GM18907 (cell line): ENCODE data around the gene DNAJC16.
"Not testable (repeated sequence)": the region's sequence is repeated elsewhere in the genome, so short reads cannot be mapped to it uniquely, and the experiment has no call there.

Experiments used
- ATAC-seq: cut with Tn5 transposase; IDR thresholded peaks from one replicate; pipeline ENCODE4 v1.9.1; 2021; ENCODE audit warnings: mild to moderate bottlenecking, moderate library complexity; ENCODE audit not compliant: unreplicated experiment

The DNAJC16 gene

DNA sequence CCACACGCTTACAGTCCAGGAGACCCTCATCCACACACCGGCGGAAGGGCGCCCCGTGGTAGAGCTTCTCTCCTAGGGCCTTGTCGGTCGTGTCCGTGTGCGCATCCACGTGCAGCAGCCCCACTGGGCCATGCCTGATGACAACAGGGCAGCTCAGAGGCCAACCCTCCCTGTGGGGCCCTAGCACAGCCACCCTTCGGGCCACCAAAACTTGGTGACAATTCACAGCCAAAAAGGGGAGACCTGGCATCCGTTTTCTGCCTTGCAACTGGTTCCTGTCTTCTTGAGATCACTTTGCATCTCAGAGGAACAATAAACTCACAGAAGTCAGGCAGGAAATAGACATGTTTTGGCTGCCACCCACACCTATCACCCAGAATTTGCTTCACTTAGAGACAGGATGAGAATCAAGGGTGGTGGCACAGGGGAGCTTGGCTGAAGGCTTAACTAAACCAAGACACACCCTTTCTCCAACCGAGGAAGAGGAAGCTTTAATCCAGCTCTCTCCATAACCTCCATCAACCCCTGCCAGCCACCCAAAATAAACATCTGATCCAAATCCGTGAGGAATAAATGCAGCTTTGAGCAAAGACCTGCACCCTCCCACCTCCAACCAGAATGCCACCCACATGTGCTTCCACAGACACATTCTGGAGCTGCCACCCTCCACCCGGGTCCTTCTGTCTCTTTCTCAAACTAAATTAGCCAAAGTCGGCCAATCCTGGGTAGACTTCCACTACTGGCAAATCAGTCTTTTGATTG lies 52.5 kb downstream of the DNAJC16 start:
- peak; percentile 60 for ATAC-seq

DNA sequence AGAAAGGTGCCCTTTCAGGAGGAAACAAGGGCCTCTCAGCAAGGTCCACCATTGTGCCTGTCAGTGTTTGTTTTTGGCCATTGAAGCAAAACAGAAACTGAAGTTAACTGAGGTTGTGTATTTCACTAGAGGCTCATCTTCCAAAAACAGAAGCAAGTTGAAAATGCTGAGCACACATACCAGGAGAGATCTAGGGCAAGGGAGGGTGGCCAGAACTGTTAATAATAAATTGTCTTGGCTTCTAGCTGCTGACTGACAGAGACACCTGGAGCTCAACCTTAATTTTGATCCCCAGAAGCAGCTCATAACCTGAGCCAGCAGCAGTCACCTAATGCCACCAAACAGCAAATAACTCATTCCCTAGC lies 53.0 kb downstream of the DNAJC16 start:
- ATAC-seq, result peak; percentile 34

DNA sequence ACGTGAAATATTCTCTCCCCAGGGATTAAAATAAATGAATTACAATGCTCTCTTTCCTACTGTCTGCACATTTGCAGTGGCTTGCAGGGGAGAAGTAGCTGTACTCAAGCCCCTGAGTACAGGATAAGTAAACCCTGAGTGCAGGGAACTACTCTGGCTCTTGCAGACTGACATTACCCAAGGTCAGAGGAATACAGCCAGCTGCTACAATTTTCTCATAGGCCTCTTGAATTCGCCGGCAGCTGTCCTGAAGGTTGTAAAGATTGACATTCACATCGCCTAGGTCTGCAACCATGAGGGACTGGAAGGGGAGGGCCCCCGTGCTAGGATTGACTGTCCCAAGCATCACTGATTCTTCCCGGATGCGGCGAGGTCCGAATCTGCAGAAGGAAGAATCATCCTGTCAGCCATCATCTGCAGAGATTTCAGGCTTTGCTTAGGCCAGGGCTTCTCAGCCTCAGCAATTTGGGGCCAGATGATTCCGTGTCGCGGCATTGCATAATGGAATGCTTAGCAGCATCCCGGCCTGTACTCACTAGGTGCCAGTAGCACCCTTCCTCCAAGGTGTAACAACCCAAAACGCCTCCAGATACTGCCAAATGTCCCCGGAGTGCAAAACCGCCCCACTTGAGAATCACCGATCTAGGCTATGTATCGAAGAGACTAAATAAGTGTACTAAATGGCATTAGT lies 56.5 kb downstream of the DNAJC16 start:
- ATAC-seq, result no peak

DNA sequence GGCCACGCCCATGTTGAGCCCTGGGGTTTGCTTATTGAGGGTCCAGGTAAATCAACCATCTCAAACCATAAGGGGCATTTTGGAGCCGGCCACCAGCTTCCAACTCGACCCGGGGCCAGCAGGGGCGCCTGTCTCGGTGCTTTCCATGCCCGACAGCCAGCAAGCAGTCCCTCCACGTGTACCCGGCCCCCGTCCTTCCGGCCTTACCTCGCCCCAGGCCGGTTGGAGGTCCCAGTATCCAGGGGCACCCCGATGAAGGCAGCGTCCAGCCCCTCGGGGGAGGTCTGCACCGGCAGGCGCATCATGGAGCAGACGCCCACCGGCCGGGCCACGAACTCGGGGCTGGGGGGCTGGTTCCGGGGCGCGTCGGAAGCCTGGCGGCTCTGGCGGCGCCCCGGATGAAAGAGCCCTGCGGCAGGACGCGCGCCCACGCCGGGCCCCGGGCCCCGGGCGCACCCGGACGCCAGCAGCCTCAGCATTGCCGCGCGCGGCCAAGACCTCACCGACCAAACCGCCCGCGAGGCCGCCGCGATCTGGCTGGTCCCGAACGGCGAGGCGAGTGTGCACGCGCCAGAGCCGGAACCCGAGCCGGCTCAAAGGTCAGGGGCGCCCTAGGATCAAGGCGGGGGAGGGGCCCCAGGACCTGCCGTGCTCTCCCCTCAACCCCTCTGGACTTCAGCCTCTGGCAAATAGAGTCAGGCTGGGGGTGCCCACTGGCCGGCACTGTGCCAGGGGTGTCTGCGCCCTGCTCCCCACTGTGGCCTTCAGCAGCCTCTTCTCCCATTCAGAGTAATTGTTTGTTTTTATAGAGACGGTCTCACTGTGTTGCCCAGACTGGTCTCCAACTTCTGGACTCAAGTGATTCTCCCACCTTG lies 58.1 kb downstream of the DNAJC16 start, which contains the start of gene AGMAT:
Gene AGMAT (minus strand): TSS at position 563 of the 875 bp plus-strand sequence. CDS start 84 bp downstream, at position 479.
- ATAC-seq, result peak; percentile 72

DNA sequence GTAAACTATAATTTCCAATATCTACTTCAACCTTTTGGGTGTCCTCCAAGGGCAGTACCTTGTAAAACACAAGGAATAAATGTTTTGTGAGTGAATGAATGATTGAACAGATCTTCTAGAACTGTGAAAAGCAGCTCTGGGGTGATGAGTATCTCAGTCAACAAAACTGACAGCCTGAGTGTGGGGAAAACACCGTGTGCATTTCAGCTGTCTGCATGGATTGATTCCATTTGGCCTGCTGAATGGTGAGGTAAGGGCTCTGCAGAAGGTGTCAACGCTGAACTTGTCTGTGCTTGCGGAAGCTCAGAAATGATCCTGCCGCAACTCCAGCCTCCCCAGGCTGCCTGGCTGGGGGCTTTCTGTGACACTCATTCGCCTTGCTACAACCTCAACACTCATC lies 65.6 kb downstream of the DNAJC16 start:
- no peak for ATAC-seq

DNA sequence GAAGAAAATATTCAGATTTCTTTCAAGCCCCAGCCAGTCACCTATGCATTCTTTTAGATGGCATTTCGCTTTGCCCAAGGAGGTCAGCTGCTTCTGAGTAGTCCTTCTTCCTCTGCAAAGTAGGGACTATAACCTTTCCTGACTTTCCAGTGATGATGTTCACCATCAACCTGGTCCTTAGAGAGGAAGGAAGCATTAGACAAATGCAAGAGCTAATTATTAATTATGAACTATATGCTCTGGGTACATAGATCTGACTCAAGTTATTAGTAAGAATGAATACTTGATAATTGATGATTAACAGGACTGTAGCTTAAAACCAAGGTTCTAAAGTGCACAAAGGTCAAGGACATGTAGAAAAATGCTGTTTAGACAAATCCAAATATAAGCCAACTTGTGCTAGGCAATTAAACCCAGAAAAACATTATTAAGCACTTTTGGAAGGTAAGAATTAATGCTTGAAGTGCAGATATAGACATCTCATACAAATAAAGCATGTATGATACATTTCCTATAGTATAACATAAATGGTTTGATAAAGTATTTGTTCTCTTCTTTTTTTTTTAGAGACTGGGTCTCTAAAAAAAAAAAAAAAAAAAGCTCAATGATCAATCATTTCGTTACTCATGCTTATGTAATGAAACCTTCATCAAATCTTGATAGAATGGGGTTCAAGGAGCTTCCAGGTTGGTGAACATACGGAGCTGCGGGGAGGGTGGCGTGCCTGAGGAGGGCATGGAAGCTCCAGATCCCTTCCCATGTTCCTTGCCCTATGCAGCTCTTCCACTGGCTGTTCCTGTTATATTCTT lies 69.4 kb downstream of the DNAJC16 start:
- no peak for ATAC-seq

DNA sequence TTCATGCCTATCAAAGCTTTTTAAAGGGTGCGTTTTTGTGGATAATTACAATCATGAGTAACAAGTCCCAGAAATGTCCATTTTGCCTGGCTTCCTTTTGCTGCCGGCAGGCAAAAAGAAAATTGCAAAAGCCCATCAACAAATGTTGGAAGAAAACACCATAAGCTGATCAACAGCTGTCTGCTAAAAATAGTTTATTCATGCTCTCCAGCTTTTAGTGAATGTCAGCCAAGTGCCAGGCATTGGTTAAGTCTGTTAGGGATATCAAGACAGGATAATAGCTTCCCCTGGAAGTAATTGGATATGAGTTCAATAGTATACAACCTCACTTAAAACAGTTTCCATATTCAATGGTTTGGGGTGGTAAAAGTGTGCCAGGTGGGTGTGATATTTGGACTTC lies 71.8 kb downstream of the DNAJC16 start:
- no peak for ATAC-seq

DNA sequence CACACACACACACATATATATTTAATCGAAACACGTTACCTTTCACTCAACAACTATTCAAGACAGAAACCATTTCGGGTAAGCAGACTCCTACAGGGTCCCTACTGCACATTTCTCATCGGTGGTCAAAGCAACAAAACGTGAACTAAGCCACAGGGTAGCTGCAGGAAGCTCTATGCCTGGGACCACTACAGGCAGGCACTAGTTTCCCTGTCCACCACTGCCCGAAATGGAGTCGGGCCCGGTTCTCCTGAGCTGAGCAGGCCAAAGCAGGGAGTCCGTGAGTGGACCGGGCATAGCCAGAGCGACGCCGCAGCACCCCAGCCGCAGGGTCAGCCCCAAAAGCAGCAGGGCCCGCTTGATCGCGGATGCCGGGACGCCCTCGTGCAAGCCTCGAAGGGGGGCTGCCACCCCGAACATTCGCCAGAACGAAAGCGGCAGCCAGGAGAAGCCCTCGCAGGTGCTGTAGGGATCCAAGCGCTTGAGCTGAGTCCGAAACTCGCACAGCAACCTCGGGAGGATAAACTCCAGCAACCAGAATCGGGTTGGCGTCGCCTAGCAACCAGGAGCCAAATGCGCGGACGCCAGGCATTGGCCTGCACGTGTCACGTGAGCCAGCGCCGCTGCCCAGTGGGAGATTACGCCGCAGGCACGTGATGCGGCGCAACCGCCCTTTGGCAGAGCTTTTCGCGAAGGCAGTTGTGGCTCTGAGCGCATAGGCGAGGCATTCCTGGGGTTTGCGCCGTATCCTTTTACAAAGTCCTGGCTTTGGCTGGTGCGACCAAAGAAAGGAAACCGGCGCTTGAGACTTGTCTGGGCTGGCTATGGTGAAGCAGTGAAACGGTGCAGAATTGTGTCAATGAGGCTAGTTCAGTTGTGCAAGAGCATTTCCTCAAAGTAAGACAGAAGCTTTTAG lies 76.7 kb downstream of the DNAJC16 start:
- peak; percentile 90 for ATAC-seq

DNA sequence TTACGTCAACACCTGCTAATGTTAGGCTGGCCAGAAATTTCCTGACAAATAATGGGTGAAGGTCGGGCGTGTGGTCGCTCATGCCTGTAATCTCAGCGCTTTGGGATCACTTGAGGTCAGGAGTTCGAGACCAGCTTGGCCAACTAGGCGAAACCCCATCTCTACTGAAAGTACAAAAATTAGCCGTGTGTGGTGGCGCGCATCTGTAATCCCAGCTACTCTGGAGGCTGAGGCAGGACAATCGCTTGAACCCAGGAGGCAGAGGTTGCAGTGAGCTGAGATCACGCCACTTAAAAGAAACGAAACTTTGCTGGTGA lies 77.3 kb downstream of the DNAJC16 start:
- not testable (repeated sequence) for ATAC-seq

DNA sequence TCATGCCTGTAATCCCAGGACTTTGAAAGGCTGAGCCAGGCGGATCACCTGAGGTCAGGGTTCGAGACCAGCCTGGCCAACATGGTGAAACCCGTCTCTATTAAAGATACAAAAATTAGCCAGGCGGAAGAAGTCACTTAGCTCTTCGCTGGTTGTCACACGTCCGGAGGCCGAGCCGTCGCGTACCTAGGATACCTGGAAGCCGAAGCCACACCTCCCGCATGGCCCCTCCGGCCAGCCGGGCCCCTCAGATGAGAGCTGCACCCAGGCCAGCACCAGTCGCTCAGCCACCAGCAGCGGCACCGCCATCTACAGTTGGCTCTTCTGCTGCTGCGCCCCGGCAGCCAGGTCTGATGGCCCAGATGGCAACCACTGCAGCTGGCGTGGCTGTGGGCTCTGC lies 77.8 kb downstream of the DNAJC16 start:
- not testable (repeated sequence) for ATAC-seq

DNA sequence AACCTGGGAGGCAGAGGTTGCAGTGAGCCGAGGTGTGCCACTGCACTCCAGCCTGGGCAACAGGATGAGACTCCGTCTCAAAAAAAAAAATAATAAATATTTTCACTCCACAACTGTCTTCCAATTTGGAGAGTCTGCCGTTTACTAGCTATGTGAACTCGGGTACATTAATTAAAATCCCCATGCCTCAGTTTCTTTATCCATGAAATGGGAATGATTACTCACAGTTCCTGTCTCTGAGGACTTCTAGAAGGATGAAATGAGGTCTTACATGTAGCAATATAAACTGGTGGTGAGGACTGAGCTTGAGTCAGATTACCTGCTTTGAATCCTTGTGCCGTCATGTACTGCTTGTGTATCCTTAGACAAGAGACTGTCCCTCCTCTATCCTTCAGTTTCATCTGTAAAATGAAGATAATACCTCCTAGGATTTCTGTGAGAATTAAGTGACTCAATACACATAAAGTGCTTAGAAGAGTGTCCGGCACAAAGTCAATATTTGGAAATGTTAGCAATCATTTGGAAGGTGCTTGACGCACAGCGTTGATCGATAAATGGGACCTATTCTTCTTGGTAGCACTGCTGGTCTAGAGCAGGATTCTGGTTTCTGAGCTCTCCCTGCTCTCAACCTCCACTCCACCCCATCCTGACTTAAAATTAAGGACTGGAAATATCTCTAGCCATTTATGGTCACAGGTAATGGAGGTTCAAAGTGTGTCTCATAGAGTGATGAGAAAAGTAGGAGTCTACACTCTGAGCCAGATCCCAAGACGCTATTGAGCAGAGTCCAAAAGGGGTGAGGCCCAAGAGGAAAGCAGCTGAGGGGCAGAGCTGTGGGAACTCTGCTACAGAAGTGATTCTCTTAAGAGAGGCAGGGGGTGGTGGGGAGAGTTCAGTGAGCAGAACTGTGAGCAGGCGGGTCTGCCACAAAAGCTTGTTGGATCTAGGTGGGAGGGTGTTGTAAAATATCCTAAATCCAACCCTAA lies 79.0 kb downstream of the DNAJC16 start:
- no peak for ATAC-seq

DNA sequence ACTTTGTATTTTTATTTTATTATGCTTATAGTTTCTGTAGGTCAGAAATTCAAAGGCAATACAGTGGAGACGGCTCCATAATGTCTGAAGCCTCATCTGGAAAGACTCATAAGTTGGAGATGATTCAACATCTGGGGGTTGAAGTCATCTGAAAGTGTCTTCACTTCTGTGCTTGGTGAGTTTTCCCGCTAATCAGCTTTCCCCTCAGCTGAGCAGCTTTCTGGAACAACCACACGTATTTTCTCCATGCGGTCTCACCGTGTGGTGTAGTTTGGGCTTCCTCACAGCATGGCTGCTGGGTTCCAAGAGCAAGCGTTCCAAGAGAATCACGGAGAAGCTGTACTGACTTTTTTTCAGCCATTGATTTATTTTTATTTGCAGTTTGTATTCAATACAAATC lies 83.0 kb downstream of the DNAJC16 start:
- ATAC-seq, result no peak

DNA sequence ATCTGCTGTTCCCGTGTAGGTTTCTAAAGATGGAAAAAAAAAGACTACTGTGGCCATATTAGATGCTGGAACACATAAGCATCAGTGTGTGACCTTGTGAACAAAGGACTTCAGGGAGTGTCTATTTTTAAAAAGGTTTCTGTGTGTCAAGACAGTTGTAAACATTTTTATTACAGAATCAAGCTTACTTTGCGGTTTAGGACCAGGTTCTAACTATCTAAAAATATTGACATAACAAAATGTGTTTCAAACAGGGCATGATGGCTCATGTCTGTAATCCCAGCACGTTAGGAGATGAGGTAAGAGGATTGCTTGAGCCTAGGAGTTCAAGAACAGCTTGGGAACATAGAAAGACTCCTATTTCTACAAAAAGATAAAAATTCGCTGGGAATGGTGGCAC lies 83.5 kb downstream of the DNAJC16 start:
- no peak for ATAC-seq

DNA sequence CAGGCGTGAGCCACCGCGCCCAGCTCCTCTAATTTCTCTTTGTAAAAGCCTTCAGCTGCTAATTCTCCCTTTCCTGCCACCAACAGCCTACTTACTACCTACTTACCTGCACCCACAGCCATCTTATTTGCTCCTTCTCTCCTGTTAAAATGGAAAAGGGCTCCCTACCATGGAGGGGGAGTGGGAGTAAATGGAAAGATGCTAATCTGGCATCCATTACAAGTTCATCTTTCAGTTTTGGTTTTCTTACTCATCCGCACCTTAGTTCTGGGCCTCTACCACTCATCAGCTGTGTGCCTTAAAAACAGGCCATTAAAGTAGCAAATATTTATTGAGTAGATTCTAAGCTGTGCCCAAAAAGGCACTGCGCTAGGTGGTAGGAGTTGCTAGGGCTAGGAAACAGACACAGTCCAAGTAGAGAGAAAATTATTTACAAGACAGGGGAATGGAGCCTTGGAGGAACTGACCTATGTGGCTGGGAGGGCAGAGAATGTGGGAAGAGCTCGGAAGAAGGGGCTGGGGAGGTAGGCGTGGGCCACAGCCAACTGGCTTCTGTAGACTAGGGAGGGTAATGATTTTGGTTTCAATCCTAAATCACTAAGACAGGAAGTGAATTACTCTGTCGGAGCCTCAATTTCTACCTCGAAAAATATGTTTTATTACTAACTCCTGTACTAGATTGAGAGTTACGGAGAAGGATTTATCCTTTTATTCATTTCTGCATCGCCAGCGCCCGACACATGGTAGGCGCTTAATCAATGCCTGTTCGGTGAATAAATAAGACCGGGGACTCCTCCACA lies 89.9 kb downstream of the DNAJC16 start:
- peak; percentile 16 for ATAC-seq

DNA sequence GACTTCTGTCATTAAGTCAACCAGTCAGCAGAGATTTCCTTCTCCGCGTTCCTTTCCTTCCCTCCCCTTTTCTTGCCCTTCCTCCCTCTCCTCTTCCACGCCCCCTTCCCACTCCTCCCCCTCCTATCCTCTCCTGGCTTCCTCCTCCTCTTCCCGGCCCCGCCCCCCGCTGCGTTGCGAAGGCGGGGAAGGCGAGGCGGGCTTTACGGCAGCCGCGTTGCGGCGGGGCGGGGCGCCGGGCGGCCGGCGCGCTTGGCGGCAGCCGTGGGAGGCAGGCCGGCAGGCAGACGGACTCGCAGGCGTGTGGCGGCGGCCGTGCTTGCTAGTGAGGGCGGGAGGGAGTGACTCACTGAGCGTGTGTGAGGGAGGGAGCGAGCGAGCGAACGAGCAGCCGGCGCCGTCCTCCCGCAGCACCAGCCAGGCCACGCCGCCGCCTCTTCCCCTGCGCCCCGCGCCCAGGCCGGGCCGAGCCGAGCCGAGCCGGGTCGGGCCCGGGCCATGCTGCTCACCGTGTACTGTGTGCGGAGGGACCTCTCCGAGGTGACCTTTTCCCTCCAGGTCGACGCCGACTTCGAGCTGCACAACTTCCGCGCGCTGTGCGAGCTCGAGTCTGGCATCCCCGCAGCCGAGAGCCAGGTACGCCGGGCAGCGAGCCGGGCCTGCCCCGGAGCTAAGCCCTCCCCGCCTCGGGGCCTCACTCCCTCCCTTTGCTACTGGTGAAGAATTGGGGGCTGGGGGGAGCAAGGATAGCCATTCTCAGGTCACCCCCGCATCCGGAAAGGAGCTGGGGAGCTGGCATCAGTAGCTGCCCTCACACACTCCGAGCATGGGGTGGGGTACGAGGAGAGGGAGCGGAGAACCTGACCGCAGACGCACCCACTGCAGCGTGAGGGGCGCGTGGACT lies 90.8 kb downstream of the DNAJC16 start, which contains the start of gene DDI2:
Gene DDI2 (plus strand): TSS at position 286 of the 904 bp plus-strand sequence. CDS start 213 bp downstream, at position 499.
- peak; percentile 74 for ATAC-seq

DNA sequence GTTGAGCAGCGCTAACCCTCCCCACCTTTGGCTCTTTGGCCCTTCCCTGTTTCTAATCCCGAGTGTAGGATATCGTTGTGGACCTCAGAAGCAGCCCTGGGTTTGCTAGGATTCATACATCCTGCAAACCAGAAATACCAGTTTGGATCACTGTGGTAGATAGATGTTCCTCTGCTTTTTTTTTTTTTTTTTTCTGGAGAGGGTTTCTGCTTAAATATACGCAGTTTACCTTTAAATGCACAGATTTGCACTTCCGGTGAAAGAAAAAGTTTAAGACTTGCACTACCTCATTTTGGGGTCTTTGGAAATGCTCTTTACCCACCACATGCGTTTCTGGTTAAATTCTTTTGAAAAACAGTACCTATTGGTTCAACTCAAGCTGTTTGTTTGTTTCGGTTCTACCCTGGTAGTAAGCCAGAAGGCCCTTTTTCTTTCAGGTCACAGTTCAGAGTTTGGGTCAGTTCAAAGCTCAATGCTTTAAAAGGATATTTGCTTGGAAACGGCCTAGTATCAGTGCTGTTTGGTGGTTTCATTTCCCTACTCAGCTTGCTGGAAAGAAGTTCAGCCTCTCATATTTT lies 91.5 kb downstream of the DNAJC16 start:
- peak; percentile 30 for ATAC-seq
